IMR-90 (cell line): ENCODE data around the gene UBA1.

Experiments used
- BHLHE40 ChIP-seq: fragments of 150-350 bp; IDR thresholded peaks from 2 replicates; pipeline ENCODE4 v1.6.1; 2016; ENCODE audit warnings: mild to moderate bottlenecking, low read depth, low read length
- CEBPB ChIP-seq: IDR thresholded peaks from 2 replicates; pipeline ENCODE4 v1.6.1; 2012; ENCODE audit warnings: low read depth, low read length, improper control_type of control experiment
- CTCF ChIP-seq: conservative IDR thresholded peaks from 2 replicates; pipeline ENCODE4 v1.5.1; 2012; ENCODE audit warnings: mild to moderate bottlenecking, low read depth, low read length, improper control_type of control experiment
- MAFK ChIP-seq: IDR thresholded peaks from 2 replicates; pipeline ENCODE4 v1.6.1; 2012; ENCODE audit warnings: low read depth, low read length, improper control_type of control experiment
- MXI1 ChIP-seq: IDR thresholded peaks from 2 replicates; pipeline ENCODE4 v1.6.1; 2012; ENCODE audit warnings: low read depth, mild to moderate bottlenecking, low read length, moderate library complexity, borderline replicate concordance
- POLR2A ChIP-seq: IDR thresholded peaks from 2 replicates; pipeline ENCODE4 v1.6.1; 2012; ENCODE audit warnings: mild to moderate bottlenecking, low read depth, low read length
- RAD21 ChIP-seq: IDR thresholded peaks from 2 replicates; pipeline ENCODE4 v1.6.1; 2012; ENCODE audit warnings: low read length, improper control_type of control experiment
- RCOR1 ChIP-seq: IDR thresholded peaks from 2 replicates; pipeline ENCODE4 v1.6.1; 2012; ENCODE audit warnings: mild to moderate bottlenecking, low read length, improper control_type of control experiment; ENCODE audit not compliant: insufficient replicate concordance
- RFX5 ChIP-seq: IDR thresholded peaks from 2 replicates; pipeline ENCODE4 v1.8.0; 2012; ENCODE audit warnings: low read depth, mild to moderate bottlenecking, low read length, moderate library complexity
- SMC3 ChIP-seq: fragments of 150-350 bp; IDR thresholded peaks from 2 replicates; pipeline ENCODE4 v1.6.1; 2016; ENCODE audit warnings: low read depth, mild to moderate bottlenecking, antibody characterized with exemption, low read length, moderate library complexity
- TF ChIP-seq, protein P1 (sequence below): fragments of 150-350 bp; IDR thresholded peaks from 2 replicates; pipeline ENCODE4 v1.6.1; 2017; ENCODE audit warnings: mild to moderate bottlenecking, antibody characterized with exemption, low read length, low read depth

DNA sequence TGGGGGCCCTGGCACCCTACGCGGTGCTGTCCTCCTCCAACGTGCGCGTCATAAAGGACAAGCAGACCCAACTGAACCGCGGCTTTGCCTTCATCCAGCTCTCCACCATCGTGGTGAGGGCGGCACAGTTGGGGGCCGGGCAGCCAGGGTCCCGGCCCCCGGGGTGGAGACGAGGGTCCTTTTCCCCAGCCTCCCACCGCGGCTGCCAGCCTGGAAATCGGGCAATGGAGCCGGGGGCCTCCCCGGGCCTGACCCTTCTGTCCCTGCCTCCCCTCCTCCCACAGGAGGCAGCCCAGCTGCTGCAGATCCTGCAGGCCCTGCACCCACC is 13.7 kb upstream of the UBA1 start:
- no peak for TF ChIP-seq CTCF
- TF ChIP-seq, protein P1, sequence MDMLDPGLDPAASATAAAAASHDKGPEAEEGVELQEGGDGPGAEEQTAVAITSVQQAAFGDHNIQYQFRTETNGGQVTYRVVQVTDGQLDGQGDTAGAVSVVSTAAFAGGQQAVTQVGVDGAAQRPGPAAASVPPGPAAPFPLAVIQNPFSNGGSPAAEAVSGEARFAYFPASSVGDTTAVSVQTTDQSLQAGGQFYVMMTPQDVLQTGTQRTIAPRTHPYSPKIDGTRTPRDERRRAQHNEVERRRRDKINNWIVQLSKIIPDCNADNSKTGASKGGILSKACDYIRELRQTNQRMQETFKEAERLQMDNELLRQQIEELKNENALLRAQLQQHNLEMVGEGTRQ: no peak
- TF ChIP-seq SMC3: no peak
- TF ChIP-seq RAD21: no peak
- no peak for TF ChIP-seq POLR2A
- no peak for TF ChIP-seq RCOR1
- TF ChIP-seq CEBPB: no peak
- TF ChIP-seq MAFK: no peak
- no peak for TF ChIP-seq MXI1
- TF ChIP-seq BHLHE40: no peak
- no peak for TF ChIP-seq RFX5
